ENCODE measurements around the gene GPHN. TPM values are rescaled to one million over a fixed set of nuclear protein-coding genes. Genes with fewer than 3 reads are reported as not detected.

The GPHN gene
- total and polyA plus RNA-seq, 2 donors (not counting 3 experiments of a cell fraction or from before 2014, with no cell fraction given) = 5.1 to 23.2 TPM

GRCh38 chr14:66540038-66540437 lies 32.1 kb downstream of the GPHN start:
- no TSS peak for BruUV-seq (replicated peaks)
- POLR2A ChIA-PET = no interaction called here
- CTCF ChIA-PET = no interaction called here

More at GRCh38 chr14:66540038-66540437, 32.1 kb downstream of the GPHN start:
- dilution Hi-C loops (cut with MboI; ENCODE audit: extremely low pct_ligation_motif_present, low sequenced_read_pairs) (no loop called here), intact Hi-C loops (cut with micrococcal nuclease) (no loop called here)
- H3K4me3 ChIP-seq (replicated peaks in 1 of 3; ENCODE audit: insufficient read depth in 1 of 3, low read depth in 1 of 3, low read length in 3 of 3) = no peak overlapping the region
- no peak for TF ChIP-seq CTCF (IDR thresholded peaks at IDR 0.05; ENCODE audit: extremely low read depth in 1 of 2, insufficient read depth in 1 of 2, low read depth in 1 of 2, low read length in 2 of 2)
- no peak for TF ChIP-seq EZH2 (IDR thresholded peaks at IDR 0.05; ENCODE audit: borderline replicate concordance, low read depth, low read length, severe bottlenecking)
- no peak for TF ChIP-seq POLR2AphosphoS5 (IDR thresholded peaks at IDR 0.05; ENCODE audit: insufficient read depth, low read depth, low read length)
- no peak for TF ChIP-seq MAX (IDR thresholded peaks at IDR 0.05; ENCODE audit: insufficient read depth, insufficient read length)
- TF ChIP-seq GATA2 (IDR thresholded peaks at IDR 0.05; ENCODE audit: insufficient read depth, insufficient read length, low read depth, low read length) = no peak
- no peak for TF ChIP-seq JUN (IDR thresholded peaks at IDR 0.05; ENCODE audit: borderline replicate concordance, insufficient read depth, insufficient read length, low read depth)
- no peak for TF ChIP-seq POLR2A (IDR thresholded peaks at IDR 0.05; ENCODE audit: low read depth, low read length)
- TF ChIP-seq MYC (IDR thresholded peaks at IDR 0.05; ENCODE audit: low read depth, low read length) = no peak
- no peak for TF ChIP-seq FOS (IDR thresholded peaks at IDR 0.05; ENCODE audit: borderline replicate concordance, insufficient read depth, low read length)
- no peaks in the 10 kb centered on the region for H3K27me3 ChIP-seq (ENCODE audit: control insufficient read depth in 2 of 2, insufficient read depth in 2 of 2, low read length in 2 of 2)
- no peak for FAIRE-seq
- no peaks in the 10 kb centered on the region for H3K36me3 ChIP-seq (ENCODE audit: control insufficient read depth in 2 of 2, extremely low read depth in 1 of 2, insufficient read depth in 2 of 2, low read length in 2 of 2)
- no peaks in the 10 kb centered on the region for H3K9me3 ChIP-seq (replicated peaks; ENCODE audit: control insufficient read depth, insufficient read depth, low read length)
- H3K4me1 ChIP-seq (ENCODE audit: control insufficient read depth, extremely low read depth, insufficient read depth, low read length) = no peaks in the 10 kb centered on the region
- H3K4me2 ChIP-seq (ENCODE audit: insufficient read depth, low read length) = no peak overlapping the region
- no peak for DNase-seq (ENCODE audit: low read depth, low spot score)
- no peaks in the 10 kb centered on the region for H4K20me1 ChIP-seq (replicated peaks; ENCODE audit: control insufficient read depth, extremely low read depth, insufficient read depth, low read length)
- no peak overlapping the region for H2AFZ ChIP-seq (ENCODE audit: low read depth, low read length)
- H3K9me1 ChIP-seq (replicated peaks; ENCODE audit: control insufficient read depth, extremely low read depth, insufficient read depth, low read length) = no peaks in the 10 kb centered on the region
- H3K27ac ChIP-seq (ENCODE audit: insufficient read depth, low read depth, low read length) = no peak overlapping the region
- no peaks in the 10 kb centered on the region for H3K79me2 ChIP-seq (ENCODE audit: control insufficient read depth, insufficient read depth, low read length)
- H3K9ac ChIP-seq (replicated peaks; ENCODE audit: extremely low read depth, insufficient read depth, low read length) = no peak overlapping the region
